NCI-H146 (cell line): ENCODE measurements around the gene G0S2.
A peak's percentile ranks its signal among the peaks of the same experiment; 100 is the strongest.

Experiments
- DNase-seq: peaks from one replicate; lab custom pipeline; 2025; lab: John Stamatoyannopoulos, UW

The G0S2 gene

DNA sequence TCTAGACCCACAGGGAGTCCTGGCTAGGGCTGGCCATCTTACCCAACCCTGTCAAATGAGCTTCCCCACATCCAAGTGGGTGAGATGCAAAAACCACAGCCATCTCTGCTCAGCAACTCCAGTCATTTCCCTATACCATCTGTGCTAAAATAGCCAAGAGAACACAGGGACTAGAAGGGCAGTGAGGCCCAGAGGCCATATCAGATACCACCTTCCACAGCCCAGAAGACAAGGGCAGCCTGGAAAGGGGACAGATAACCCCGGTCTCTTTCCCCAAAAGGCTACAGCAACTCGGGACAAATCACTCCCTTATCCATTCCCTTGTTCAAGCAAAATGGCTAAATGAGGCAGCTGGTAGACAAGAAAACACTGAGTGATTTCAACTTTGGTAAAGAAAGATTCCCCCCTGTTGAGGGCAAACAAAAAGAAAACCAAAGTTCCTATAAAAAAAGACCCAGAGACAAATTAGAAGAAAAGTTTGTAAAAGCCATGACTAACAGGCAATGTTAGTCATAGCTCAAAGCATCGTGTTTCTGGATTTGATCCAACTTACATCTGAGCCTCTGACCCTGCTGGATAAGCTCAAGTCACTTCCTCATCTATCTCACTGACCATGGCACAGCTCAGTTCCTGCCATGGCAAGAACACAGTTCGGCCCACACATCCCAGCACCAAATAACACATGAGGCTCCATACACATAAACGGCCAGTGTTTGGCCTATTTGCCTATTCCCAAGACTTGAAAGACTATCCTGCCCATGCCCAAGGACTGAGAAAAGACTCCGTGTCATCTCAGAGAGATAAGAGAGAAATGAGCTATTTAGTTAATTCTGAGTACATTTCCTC, 26.1 kb upstream of the G0S2 start:
- DNase-seq, result no peak

DNA sequence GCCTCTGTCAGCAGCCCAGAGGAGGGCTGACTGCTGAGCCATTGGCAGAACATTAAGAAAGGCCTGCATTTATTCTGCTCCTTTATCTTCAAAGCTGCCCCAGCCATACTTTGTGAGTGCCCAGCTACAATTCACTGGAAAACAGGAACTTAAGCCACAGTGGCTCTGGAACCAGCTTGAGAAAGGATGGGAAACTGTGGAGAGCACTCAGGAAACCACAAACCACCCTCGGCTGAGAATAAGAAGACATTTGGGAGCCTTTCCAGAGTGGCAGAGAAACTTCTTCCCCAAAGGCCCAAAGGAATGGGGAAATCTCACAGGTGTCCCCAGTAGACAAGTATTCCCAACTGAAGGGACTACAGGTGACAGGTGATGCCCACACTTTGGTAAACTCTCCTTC, 24.8 kb upstream of the G0S2 start:
- DNase-seq, result no peak

DNA sequence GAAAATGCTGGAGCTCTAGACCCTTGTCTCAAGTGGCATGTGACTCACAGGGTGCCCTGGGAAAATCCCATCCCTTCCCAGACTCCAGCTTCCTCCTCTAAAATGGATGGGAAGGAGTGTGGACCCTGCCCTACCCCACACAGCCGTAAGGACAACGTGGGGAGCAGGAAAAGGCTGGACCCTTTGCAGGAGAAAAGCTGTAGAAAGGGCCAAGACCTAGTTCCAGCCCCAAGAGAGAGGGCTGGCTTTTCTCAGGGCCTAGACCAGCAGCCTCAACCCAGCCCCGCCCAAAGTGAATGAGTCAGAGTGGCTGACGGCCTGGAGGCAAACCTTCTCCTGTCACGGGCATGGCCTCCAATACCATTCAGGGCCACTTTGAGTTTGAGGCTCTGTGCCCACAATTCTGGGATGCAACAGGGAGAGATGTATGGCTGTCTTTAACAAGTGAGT, 24.0 kb upstream of the G0S2 start:
- DNase-seq, result no peak

GRCh38 chr1:209652121-209652735, 23.0 kb upstream of the G0S2 start, which contains the start of gene LAMB3:
Gene LAMB3 (minus strand): TSS chr1:209652425. CDS start chr1:209650944, 1,481 bp downstream.
- DNase-seq, result no peak

GRCh38 chr1:209652873-209653401, 22.3 kb upstream of the G0S2 start:
- peak; percentile 55 for DNase-seq

- DNase-seq, result peak; percentile 22
These were observed 21.3 kb upstream of the G0S2 start for GRCh38 chr1:209653915-209654351.

- no peak for DNase-seq
These were observed 19.6 kb upstream of the G0S2 start for GRCh38 chr1:209655411-209656231.

DNA sequence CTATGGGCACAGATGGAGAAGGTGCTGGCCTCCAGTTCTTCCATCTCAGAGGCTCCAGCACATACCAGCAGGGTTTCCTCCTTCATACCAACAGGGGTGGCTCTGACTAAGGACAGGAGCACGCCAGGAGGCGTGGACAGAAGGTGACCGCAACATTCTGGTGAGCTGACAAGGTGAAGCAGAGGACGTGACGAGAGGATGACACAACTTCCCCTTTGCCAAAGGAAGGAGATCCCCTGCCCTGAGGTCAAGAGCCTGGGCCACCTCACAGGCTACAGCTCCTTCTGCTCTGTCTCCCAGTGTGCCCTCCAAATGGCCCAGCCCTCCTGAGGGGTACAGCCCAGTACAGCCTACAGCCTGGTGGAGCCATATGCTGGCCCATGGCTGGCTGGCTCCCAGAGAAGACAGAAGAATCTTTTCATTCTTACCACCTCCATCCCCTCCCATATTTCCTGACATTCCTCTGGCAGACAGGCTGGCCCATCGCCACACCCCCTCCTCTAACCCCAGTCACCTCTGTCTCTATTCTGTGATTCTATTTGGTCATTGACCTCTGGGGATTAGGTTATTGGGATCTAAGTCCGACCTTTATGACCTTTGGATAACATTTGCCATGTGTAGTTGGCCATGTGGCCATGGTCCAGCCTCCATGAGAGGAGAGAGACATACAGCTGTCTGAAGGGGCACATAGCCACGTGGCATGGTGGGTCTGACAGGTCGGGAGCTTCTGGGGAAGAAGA, 17.9 kb upstream of the G0S2 start:
- DNase-seq, result no peak

DNA sequence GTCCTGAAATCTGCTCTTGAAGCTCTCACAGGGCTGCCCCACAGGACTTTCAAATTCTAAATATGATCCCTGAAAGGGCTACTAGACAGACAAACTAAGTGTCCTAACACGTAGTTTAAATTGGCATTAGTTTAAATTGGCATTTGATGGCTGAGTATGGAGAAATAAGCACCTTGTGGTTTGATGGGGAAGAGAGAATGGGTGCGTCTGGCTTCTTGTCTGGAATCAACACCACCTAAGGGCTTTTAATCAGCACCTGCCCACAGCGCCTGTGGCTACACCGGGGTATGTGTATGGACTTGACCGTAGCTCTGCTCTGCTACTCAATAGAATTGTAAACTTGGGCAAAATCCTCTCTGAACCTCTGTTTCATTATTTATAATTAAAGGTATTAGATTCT, 17.3 kb upstream of the G0S2 start:
- DNase-seq, result no peak

GRCh38 chr1:209659909-209660308, 15.3 kb upstream of the G0S2 start:
- DNase-seq, result no peak

DNA sequence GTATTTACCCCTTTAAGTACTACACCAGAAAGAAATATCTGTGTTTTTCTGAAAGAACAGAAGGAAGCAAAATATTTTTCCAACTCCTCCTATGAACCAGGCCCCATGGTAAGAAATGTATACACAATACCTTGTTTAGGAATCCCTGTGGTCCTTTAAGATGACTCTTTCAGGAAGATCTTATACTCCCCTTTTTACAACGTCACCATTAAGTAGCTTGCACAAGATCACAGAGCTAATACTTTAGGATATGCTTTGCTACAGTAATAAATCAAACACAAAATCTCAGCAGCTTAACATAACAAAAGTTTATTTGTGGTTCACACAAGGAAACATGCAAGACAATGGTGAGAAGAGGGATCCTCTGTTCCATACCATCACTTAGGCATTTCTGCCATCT, 14.1 kb upstream of the G0S2 start:
- DNase-seq, result no peak

DNA sequence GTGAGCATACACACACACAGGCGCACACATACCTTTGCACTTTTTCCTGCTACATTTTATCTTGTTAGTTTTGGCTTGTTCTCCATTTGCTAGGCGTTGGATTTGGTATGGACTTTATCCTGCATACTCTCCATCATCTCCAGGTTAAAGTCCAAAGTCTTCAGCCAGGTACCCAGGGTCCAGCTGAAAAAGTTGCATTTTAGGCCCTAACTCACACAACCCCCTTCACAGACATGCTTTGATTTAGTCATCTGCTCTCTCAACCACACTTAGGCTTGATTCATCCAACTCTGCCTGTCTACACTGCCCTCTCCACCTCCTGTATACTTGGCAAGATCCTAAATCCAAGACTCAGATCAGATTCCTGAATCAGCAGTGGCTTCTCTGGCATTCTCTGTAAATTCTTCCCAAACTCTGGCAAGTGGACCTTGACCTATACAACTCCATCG, 12.3 kb upstream of the G0S2 start:
- DNase-seq, result no peak

GRCh38 chr1:209667103-209667502, 8.1 kb upstream of the G0S2 start:
- DNase-seq, result no peak

DNA sequence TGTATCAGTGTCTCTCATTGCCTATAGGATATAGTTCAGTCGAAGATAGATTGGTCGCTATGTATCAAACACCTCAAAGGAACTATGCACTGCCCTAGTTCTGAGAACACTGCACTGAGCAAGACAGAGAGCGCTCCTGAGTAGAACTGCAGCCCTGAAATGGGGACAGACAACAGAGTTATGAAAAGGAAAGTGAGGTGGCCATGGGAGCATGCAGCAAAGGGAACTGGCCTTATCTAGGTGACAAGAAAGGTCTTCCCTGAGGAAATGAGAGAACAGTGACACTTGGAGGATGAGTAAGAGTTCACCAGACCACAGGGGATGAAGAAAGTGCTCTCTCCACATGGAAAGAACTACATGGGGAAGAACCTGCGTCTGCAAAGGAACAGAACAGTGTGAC, 7.5 kb upstream of the G0S2 start:
- no peak for DNase-seq

DNA sequence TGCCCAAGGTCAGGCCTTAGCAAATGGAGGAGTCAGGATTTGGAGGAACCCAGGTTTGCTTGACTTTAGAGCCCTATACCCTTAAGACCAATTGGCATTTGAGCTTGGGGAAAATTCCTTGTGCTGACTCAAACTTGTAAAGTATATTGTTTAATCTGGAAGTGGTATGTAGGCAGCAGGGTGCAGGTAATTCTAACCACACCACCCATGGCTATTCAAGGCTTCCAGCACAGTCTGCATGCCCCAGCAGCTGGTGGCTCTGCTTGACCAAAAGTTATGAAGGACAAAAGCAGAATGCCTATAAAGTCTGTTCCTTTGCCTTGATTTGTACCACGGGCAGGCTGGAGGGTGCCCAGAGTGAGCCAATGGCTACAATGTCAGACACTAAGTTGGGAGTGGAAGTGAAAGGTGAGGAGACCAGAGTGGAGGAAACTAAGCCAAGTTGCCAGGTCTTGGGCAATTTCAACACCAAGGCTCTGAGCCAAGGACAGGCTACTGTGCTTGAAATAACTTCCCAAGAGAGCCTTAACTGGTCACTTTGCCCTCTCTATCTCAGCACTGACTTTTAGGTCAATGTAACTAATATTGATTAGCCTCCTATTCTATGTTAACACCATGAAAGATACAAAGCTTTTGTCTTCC, 4.7 kb upstream of the G0S2 start:
- DNase-seq, result no peak

DNA sequence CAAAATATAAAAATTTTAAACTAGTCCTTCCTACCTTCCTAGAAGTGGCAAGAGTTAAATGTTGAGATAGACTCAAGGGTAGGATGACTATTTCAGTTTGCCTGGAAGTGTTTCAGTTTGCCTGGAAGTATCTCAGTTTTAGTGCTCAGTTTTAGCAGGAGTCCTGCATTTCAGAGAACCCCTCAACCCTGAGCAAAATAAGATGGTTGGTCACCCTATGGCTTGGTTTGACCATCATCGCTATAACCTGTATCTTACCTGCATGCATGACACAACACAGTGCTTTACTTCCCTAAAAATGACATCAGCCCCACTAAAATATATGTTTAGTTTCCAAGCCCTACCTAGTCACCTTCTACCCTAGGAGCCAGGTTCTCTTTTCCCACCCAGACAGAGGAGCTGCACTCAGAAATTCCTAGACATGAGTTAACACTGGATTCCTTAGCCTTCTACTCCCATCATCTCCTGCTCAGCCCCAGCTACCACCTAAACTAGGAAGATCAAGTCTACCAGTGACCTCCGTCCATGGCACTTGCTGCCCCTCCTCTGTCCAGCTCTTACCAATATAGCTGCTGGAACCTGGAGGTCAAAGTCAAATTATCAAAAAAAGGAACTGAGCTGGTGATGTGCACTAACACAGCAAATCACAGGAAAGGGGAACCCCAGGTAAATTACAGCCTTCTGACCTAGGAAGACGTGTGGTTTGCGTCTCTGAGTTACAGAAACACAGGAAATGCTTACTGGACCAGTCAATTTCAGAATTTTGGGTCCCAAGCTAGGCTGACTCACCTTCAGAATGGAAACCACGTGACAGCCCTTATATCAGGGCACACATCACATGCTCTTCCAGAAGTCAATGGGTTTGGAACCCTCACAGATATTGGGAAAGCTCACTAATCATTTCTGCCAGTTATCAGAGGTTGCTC, 2.2 kb upstream of the G0S2 start:
- DNase-seq, result no peak

DNA sequence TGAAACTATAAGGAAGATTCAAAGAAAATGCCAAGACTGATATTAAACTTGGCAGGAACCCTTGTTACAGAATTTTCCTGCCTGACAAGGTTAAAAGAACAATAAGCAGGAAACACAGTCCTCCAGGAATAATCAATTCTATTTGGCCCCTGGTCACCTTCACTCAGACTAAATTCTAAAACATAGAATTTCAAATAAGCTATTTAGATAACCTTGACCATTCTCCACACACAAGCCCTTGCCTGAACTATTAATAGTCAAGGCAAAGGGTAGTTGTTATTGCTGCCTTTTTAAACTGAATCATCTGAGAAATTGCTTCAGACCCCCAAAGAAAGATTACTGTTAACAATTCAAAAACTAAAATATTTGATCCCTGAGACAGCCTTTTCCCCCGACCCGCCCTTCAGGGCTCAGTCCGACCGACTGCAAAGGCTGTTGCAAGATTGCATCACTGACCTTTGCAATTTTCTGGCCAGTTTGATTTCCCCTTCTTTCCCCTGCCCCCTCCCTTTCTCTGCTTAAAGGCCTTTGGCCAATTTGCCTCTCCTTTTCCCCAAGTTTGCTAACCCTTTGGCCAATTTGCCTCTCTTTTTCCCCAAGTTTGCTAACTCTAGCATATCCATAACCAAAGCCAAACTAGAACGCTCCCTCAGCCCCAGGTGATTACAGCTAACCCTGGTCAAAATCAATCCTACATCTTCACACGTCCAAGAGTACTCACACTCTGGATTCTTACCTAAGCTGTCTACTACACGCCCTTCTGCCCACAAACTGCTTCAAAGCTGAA, 1.4 kb upstream of the G0S2 start:
- no peak for DNase-seq

DNA sequence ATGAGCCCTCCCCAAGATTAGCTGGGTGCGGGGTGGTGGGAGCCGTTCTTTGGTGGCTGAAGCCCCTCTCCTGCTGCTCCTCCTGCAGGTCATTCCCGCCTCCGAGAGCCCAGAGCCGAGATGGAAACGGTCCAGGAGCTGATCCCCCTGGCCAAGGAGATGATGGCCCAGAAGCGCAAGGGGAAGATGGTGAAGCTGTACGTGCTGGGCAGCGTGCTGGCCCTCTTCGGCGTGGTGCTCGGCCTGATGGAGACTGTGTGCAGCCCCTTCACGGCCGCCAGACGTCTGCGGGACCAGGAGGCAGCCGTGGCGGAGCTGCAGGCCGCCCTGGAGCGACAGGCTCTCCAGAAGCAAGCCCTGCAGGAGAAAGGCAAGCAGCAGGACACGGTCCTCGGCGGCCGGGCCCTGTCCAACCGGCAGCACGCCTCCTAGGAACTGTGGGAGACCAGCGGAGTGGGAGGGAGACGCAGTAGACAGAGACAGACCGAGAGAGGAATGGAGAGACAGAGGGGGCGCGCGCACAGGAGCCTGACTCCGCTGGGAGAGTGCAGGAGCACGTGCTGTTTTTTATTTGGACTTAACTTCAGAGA, 448 bp downstream of the G0S2 start:
- no peak for DNase-seq
